Activated CD4-positive, alpha-beta T cell treated with anti-CD3 and anti-CD28 coated beads for 1 hour (primary cell): ENCODE results near the gene PDP2.

Experiments used
- DNase-seq: peaks from one replicate; pipeline ENCODE4 v3.0.0-alpha.2; 2020

Gene PDP2

GRCh38 chr16:66939366-66939765, 59.1 kb downstream of the PDP2 start:
- no peak for DNase-seq

DNA sequence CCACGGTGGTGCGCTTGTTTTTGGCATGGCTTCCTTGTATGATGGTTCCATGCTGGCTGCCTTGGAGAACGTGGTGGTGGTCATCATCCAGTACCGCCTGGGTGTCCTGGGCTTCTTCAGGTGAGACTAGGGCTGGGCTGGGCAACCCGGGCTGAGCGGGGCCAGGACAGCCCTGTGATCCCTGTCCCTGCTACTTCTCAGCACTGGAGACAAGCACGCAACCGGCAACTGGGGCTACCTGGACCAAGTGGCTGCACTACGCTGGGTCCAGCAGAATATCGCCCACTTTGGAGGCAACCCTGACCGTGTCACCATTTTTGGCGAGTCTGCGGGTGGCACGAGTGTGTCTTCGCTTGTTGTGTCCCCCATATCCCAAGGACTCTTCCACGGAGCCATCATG, 59.9 kb downstream of the PDP2 start:
- DNase-seq = no peak
